Measurements from ENCODE around the gene RNPEPL1.

RNPEPL1 gene

DNA sequence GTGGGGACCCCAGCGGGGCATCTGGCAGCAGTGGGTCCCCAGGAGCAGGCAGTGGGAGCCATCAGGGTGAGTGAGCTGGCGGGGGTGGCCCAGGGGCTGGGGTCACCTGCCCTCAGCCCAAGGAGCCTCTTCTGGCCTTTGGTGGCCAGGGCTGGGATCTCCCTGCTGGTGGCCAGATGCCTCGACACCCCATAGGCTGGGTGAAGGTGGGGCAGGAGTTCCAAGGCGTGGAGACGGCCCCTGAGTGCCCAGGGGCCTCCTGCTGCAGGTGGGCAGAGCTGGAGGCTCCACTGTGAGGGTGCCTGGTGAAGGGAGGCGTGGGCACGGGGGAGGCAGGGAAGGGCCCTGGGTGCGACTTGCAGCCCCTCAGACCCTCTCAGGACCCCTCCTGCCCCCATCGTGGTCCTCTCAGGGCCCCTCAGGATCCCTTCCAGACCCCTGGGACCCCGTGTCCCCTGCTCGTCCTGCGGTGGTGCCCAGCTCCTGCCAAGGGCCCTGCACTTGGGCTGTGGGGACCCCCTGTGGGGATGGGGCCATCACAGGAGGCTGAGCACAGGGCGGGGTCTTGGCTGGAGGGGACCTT, 52.0 kb downstream of the RNPEPL1 start:
- TF ChIP-seq, protein P1, sequence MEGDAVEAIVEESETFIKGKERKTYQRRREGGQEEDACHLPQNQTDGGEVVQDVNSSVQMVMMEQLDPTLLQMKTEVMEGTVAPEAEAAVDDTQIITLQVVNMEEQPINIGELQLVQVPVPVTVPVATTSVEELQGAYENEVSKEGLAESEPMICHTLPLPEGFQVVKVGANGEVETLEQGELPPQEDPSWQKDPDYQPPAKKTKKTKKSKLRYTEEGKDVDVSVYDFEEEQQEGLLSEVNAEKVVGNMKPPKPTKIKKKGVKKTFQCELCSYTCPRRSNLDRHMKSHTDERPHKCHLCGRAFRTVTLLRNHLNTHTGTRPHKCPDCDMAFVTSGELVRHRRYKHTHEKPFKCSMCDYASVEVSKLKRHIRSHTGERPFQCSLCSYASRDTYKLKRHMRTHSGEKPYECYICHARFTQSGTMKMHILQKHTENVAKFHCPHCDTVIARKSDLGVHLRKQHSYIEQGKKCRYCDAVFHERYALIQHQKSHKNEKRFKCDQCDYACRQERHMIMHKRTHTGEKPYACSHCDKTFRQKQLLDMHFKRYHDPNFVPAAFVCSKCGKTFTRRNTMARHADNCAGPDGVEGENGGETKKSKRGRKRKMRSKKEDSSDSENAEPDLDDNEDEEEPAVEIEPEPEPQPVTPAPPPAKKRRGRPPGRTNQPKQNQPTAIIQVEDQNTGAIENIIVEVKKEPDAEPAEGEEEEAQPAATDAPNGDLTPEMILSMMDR (IDR thresholded peaks at IDR 0.05), result no peak
- Mint-ChIP-seq H3K36me3 (ENCODE audit: low read depth) (peaks cover 24% of the 10 kb centered on the region), H3K27ac (no peak overlapping the region), H3K27me3 (ENCODE audit: low read depth, poor library complexity) (peaks cover 7% of the 10 kb centered on the region), H3K4me3 (no peak overlapping the region), H3K9me3 (peaks cover 38% of the 10 kb centered on the region), H3K4me1 (peaks cover 16% of the 10 kb centered on the region)
- DNase-seq, result no peak

DNA sequence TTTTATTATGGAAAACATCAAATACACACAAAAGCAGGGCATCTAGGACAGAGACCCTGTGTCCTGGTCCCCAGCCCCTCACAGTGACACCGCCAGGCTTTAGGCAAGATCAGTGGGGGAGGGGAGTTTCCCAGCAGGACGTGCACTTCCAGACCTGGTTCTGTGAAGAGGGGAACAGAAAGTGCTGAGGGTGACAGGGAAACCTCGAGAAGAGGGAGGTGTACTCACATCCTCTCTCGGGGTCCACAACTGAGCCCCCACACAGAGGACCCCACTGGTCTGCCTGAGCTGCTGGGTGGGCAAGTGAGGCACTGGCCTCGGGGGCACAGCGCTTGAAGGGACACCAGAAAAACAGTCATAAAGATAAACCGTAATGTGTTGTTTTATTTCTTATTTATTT, 52.6 kb downstream of the RNPEPL1 start:
- no peak overlapping the region for H3K4me3 Mint-ChIP-seq
- H3K36me3 Mint-ChIP-seq (ENCODE audit: low read depth), result peaks cover 24% of the 10 kb centered on the region
- no peak for DNase-seq
- H3K9me3 Mint-ChIP-seq, result peaks cover 35% of the 10 kb centered on the region
- peaks cover 10% of the 10 kb centered on the region for H3K27me3 Mint-ChIP-seq (ENCODE audit: low read depth, poor library complexity)
- TF ChIP-seq, protein P1 (IDR thresholded peaks at IDR 0.05), result no peak
- no peak overlapping the region for H3K27ac Mint-ChIP-seq
- H3K4me1 Mint-ChIP-seq, result peaks cover 20% of the 10 kb centered on the region

DNA sequence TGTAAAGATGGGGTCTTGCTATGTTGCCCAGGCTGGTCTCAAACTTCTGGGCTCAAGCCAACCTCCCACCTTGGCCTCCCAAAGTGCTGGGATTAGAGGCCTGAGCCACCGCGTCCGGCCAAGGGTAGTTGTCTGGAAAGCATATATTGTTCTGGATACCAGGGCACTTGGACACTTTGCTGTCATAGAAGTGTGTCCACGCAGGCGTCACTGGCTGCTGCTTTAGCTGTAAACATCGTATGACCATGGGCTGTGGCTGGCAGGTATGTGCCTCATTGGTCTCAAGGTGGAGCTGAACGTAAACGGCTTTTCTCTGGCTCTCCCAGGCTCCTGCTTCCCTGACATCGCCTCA, 53.8 kb downstream of the RNPEPL1 start:
- peaks cover 10% of the 10 kb centered on the region for H3K27me3 Mint-ChIP-seq (ENCODE audit: low read depth, poor library complexity)
- peaks cover 19% of the 10 kb centered on the region for H3K36me3 Mint-ChIP-seq (ENCODE audit: low read depth)
- peaks cover 24% of the 10 kb centered on the region for H3K9me3 Mint-ChIP-seq
- H3K4me3 Mint-ChIP-seq, result no peak overlapping the region
- DNase-seq, result no peak
- H3K27ac Mint-ChIP-seq, result peak overlapping the region; percentile 45
- TF ChIP-seq, protein P1 (IDR thresholded peaks at IDR 0.05), result no peak
- peaks cover 28% of the 10 kb centered on the region for H3K4me1 Mint-ChIP-seq

DNA sequence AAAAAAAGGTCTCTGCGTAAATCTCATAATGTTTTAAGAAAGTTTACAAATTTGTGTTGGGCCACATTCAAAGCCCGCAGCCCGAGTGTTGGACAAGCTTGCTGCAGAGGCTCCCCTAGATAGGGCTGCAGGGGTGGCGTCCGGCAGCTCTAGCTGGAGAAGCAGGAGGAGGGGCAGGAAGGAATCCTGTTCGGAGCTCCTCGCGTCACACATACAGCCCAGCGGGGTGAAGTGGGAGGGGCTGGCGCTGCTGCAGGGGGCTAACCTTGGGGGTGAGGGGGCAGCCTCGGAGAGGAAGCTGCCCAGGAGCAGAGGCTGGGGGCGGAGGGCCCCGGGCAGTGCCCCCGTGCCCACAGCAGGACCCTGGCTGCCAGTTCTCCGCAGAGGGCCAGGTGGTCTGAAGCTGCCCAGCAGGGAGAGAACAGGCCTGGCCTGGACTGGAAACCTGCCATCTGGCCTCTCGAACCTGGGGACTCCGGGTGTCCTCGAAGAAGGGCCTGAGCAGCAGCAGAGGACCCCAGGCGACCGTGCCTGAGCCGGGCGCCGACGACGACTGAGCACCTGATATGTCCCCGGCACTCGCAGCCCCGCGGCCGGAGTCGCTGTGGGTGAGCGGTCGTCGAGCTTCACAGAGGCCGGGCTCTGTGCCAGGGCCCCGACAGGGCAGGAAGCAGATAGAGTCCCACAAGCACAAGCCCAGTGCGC, 54.4 kb downstream of the RNPEPL1 start:
- H3K27ac Mint-ChIP-seq, result peak overlapping the region; percentile 45
- TF ChIP-seq, protein P1 (IDR thresholded peaks at IDR 0.05), result no peak
- DNase-seq, result no peak
- peaks cover 10% of the 10 kb centered on the region for H3K27me3 Mint-ChIP-seq (ENCODE audit: low read depth, poor library complexity)
- H3K4me3 Mint-ChIP-seq, result no peak overlapping the region
- peaks cover 16% of the 10 kb centered on the region for H3K36me3 Mint-ChIP-seq (ENCODE audit: low read depth)
- peaks cover 30% of the 10 kb centered on the region for H3K4me1 Mint-ChIP-seq
- H3K9me3 Mint-ChIP-seq, result peaks cover 20% of the 10 kb centered on the region

DNA sequence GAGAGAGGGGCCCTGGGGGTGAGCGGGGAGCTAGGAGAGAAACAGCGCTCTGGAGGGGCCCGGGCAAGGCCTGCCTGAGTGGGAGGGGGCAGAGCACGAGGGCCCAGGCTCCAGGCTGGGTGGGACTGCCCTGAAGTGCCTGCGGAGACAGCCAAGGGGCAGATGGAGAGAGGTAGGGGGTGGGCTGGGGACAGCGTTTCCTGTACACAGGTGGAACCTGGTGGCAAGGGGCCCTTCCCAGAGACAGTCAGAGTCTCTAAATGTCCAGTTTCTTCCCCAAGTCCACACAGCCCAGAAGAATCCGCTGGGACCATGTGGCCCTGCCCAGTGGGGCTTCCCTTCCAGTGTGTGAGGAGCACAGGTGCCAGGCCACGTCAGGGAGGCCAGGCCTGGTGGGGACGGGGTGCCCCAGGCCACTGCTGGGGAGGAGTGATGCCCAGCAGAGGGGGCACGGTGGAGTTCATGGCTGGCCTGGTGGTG, 55.3 kb downstream of the RNPEPL1 start:
- no peak for DNase-seq
- peaks cover 10% of the 10 kb centered on the region for H3K27me3 Mint-ChIP-seq (ENCODE audit: low read depth, poor library complexity)
- H3K4me3 Mint-ChIP-seq, result no peak overlapping the region
- TF ChIP-seq, protein P1 (IDR thresholded peaks at IDR 0.05), result no peak
- H3K36me3 Mint-ChIP-seq (ENCODE audit: low read depth), result peaks cover 7% of the 10 kb centered on the region
- H3K9me3 Mint-ChIP-seq, result peaks cover 11% of the 10 kb centered on the region
- H3K27ac Mint-ChIP-seq, result no peak overlapping the region
- peaks cover 36% of the 10 kb centered on the region for H3K4me1 Mint-ChIP-seq

Measured in nephron progenitor cell (in vitro differentiated cells).